GM12873 (cell line): Measurements from ENCODE around the gene ACOX3.

Experiments
- CTCF ChIP-seq: IDR thresholded peaks from 2 replicates; pipeline ENCODE4 v1.5.1; 2012; ENCODE audit warnings: low read depth, mild to moderate bottlenecking, moderate library complexity, low read length, control low read depth; ENCODE audit not compliant: insufficient read depth; ENCODE audit errors: missing control alignments

Gene ACOX3

GRCh38 chr4:8407316-8407715 lies 33.2 kb downstream of the ACOX3 start:
- no peak for TF ChIP-seq CTCF

- TF ChIP-seq CTCF: peak; percentile 39
Measured at GRCh38 chr4:8406887-8407286, 33.6 kb downstream of the ACOX3 start.

- no peak for TF ChIP-seq CTCF
Measured at GRCh38 chr4:8405516-8405875, 35.0 kb downstream of the ACOX3 start.

GRCh38 chr4:8404791-8405515 lies 35.6 kb downstream of the ACOX3 start:
- no peak for TF ChIP-seq CTCF

- no peak for TF ChIP-seq CTCF
Measured at GRCh38 chr4:8403976-8404375, 36.5 kb downstream of the ACOX3 start.

- TF ChIP-seq CTCF: peak; percentile 81
Measured at GRCh38 chr4:8403173-8403753, 37.3 kb downstream of the ACOX3 start.

GRCh38 chr4:8402640-8403039 lies 37.9 kb downstream of the ACOX3 start:
- TF ChIP-seq CTCF: no peak
